BJ (cell line): Measurements from ENCODE around the gene ULK2. TPM values are rescaled to one million over a fixed set of nuclear protein-coding genes. Genes with fewer than 3 reads are reported as not detected.

ENCODE experiments used
- CTCF ChIA-PET: fragments of 350-600 bp; formaldehyde crosslinking; extraction: SDS; loops from one replicate; lab custom pipeline; 2021; ENCODE audit warnings: antibody characterized with exemption, inconsistent platforms; lab: Yijun Ruan, JAX
- POLR2A ChIA-PET: fragments of 300-600 bp; sonication (Branson Sonifier 250); formaldehyde crosslinking; extraction: SDS; loops from one replicate; lab custom pipeline; 2021; ENCODE audit warnings: antibody characterized with exemption; lab: Charles Lee
- DNase-seq: peaks from one replicate; pipeline ENCODE4 v3.0.0-alpha.2; 2011; ENCODE audit warnings: low read depth
- H3K27me3 ChIP-seq: 2 replicates; pipeline ENCODE4 v1.6.0; 2011; ENCODE audit warnings: low read length; ENCODE audit not compliant: control insufficient read depth, insufficient read depth
- H3K36me3 ChIP-seq: 2 replicates; pipeline ENCODE4 v1.5.1; 2011; ENCODE audit warnings: low read length; ENCODE audit not compliant: control insufficient read depth, insufficient read depth
- H3K4me3 ChIP-seq: 2 replicates; pipeline ENCODE4 v1.5.1; 2011; ENCODE audit warnings: low read depth, mild to moderate bottlenecking, control low read depth, low read length
- polyA plus RNA-seq: library from polyadenylated mRNA; depleted of rRNA; stranded (reverse); fragments of >200 nt; gene quantifications from 2 replicates; pipeline ENCODE4 v1.2.3, GENCODE V29; 2011
- TF ChIP-seq, protein P1 (sequence below): IDR thresholded peaks from 2 replicates; pipeline ENCODE4 v1.5.1; 2011; ENCODE audit warnings: low read depth, mild to moderate bottlenecking, control low read depth, inconsistent platforms, low read length, moderate library complexity; ENCODE audit not compliant: insufficient read depth

Gene ULK2
- polyA plus RNA-seq, 1 experiment, result 38.2 TPM

- Histone ChIP-seq H3K27me3 (peaks cover 1% of the 10 kb centered on the region; the same call in 1 of the 2 replicates), H3K4me3 (no peak overlapping the region), H3K36me3 (no peaks in the 10 kb centered on the region)
- DNase-seq, result no peak
- TF ChIP-seq, protein P1, sequence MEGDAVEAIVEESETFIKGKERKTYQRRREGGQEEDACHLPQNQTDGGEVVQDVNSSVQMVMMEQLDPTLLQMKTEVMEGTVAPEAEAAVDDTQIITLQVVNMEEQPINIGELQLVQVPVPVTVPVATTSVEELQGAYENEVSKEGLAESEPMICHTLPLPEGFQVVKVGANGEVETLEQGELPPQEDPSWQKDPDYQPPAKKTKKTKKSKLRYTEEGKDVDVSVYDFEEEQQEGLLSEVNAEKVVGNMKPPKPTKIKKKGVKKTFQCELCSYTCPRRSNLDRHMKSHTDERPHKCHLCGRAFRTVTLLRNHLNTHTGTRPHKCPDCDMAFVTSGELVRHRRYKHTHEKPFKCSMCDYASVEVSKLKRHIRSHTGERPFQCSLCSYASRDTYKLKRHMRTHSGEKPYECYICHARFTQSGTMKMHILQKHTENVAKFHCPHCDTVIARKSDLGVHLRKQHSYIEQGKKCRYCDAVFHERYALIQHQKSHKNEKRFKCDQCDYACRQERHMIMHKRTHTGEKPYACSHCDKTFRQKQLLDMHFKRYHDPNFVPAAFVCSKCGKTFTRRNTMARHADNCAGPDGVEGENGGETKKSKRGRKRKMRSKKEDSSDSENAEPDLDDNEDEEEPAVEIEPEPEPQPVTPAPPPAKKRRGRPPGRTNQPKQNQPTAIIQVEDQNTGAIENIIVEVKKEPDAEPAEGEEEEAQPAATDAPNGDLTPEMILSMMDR, result no peak
- ChIA-PET CTCF (interaction anchor here (0.9 kb wide), 1 partner anchor 9 kb away, joined by 3 read pairs; no protein-coding TSS in a partner anchor), POLR2A (no interaction called here)
Measured at GRCh38 chr17:19738073-19738449, 129.7 kb downstream of the ULK2 start.

- Histone ChIP-seq H3K4me3 (no peak overlapping the region), H3K27me3 (peaks cover 4% of the 10 kb centered on the region; the same call in 1 of the 2 replicates), H3K36me3 (no peaks in the 10 kb centered on the region)
- TF ChIP-seq, protein P1, result no peak
- ChIA-PET POLR2A (no interaction called here), CTCF (interaction anchor here (0.9 kb wide), 1 partner anchor 9 kb away, joined by 3 read pairs; no protein-coding TSS in a partner anchor)
- DNase-seq, result no peak
Measured at GRCh38 chr17:19737305-19738072, 130.2 kb downstream of the ULK2 start.

GRCh38 chr17:19736071-19736470 lies 131.7 kb downstream of the ULK2 start:
- ChIA-PET CTCF (no interaction called here), POLR2A (no interaction called here)
- H3K4me3 ChIP-seq, result no peak overlapping the region
- TF ChIP-seq, protein P1, result no peak
- no peaks in the 10 kb centered on the region for H3K36me3 ChIP-seq
- DNase-seq, result no peak
- peaks cover 4% of the 10 kb centered on the region; the same call in 1 of the 2 replicates for H3K27me3 ChIP-seq

- CTCF ChIA-PET, result interaction anchor here (0.6 to 1.2 kb wide), 2 partner anchors 11 to 393 kb away, joined by 3 to 5 read pairs; no protein-coding TSS in a partner anchor
- H3K27me3 ChIP-seq, result peaks cover 6% of the 10 kb centered on the region
- POLR2A ChIA-PET, result no interaction called here
- H3K36me3 ChIP-seq, result no peaks in the 10 kb centered on the region
- H3K4me3 ChIP-seq, result no peak overlapping the region
- TF ChIP-seq, protein P1, result no peak
- no peak for DNase-seq
Measured at GRCh38 chr17:19733953-19734526, 133.7 kb downstream of the ULK2 start.

DNA sequence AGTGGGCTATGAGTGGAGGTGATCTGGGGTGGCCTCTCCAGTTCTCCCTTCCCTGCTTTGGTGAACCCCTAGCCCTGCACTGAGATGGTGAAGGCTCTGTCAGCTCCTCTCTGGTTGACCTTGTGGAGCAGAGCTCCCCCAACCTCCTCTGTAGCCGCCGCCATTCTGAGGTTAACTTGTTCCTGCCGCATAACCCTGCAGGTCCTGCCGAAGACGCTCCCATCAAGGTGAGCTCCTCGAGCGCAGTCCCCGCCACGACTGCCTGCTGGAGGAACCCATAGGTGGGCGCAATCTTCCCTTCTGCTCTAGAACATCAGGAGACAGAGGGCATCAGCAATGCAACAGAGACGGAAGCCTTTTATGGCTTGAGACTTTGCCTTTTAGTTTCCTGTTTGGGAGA lies 136.1 kb downstream of the ULK2 start:
- CTCF ChIA-PET, result interaction anchor here (1.1 kb wide), 1 partner anchor 14 kb away, joined by 5 read pairs; no protein-coding TSS in a partner anchor
- DNase-seq, result no peak

More for the DNA sequence above, 136.1 kb downstream of the ULK2 start:
- POLR2A ChIA-PET, result no interaction called here
- Histone ChIP-seq H3K36me3 (no peaks in the 10 kb centered on the region), H3K27me3 (peaks cover 6% of the 10 kb centered on the region), H3K4me3 (no peak overlapping the region)
- TF ChIP-seq, protein P1, result no peak
